Activated B cell treated with CpG ODN at 0.5 μM for 24 hours (primary cell): ENCODE data around the gene PLG. TPM values are rescaled to one million over a fixed set of nuclear protein-coding genes. Genes with fewer than 3 reads are reported as not detected.
"Not testable (repeated sequence)": the region's sequence is repeated elsewhere in the genome, so short reads cannot be mapped to it uniquely, and the experiment has no call there.

Experiments used
- ATAC-seq: fragments of 200-7000 bp; cut with Tn5 transposase; one replicate; pipeline ENCODE4 v1.10.0; 2021; ENCODE audit warnings: low read depth, mild to moderate bottlenecking, moderate library complexity
- CTCF ChIA-PET: fragments of 350-600 bp; sonication (Branson Sonifier 250); formaldehyde crosslinking; loops from one replicate; lab custom pipeline; 2021; ENCODE audit warnings: antibody characterized with exemption; lab: Charles Lee
- POLR2A ChIA-PET: fragments of 350-600 bp; sonication (Branson Sonifier 250); formaldehyde crosslinking; loops from one replicate; lab custom pipeline; 2021; ENCODE audit warnings: antibody characterized with exemption; lab: Charles Lee
- DNase-seq: peaks from one replicate; pipeline ENCODE4 v3.0.0; 2022
- H3K27ac Mint-ChIP-seq: one replicate; pipeline ENCODE4 v1.8.0; 2020; ENCODE audit warnings: mixed read lengths
- H3K27me3 Mint-ChIP-seq: one replicate; pipeline ENCODE4 v1.8.0; 2021; ENCODE audit warnings: mixed read lengths
- H3K36me3 Mint-ChIP-seq: one replicate; pipeline ENCODE4 v1.8.0; 2021; ENCODE audit warnings: low read depth, mixed read lengths
- H3K4me1 Mint-ChIP-seq: one replicate; pipeline ENCODE4 v1.8.0; 2021; ENCODE audit warnings: mixed read lengths
- H3K4me3 Mint-ChIP-seq: one replicate; pipeline ENCODE4 v1.8.0; 2020; ENCODE audit warnings: mild to moderate bottlenecking, mixed read lengths
- H3K9me3 Mint-ChIP-seq: one replicate; pipeline ENCODE4 v1.8.0; 2020; ENCODE audit warnings: mixed read lengths
- CTCF ChIP-seq: fragments of 200-600 bp; IDR thresholded peaks from one replicate; pipeline ENCODE4 v1.8.0; 2022; ENCODE audit warnings: antibody characterized with exemption, mild to moderate bottlenecking
- intact Hi-C: fragments of 100-400 bp; cut with micrococcal nuclease; formaldehyde crosslinking; loops from one replicate; pipeline ENCODE4 v1.15.1; 2024
- total RNA-seq: library from RNA; stranded (reverse); gene quantifications from 2 replicates; pipeline ENCODE4 v1.2.3, GENCODE V29; 2022

PLG gene
- total RNA-seq, 1 donor from 2014 or later, result 0.31 TPM

GRCh38 chr6:160667639-160668481, 34.2 kb upstream of the PLG start:
- ChIA-PET CTCF (interaction anchor here (0.8 to 1.0 kb wide), 2 partner anchors 25 to 705 kb away, joined by 3 read pairs; no protein-coding TSS in a partner anchor), POLR2A (no interaction called here)
- no peak for TF ChIP-seq CTCF
- ATAC-seq (no peak), DNase-seq (no peak)
- intact Hi-C loops, result no loop called here
- Mint-ChIP-seq H3K27ac (no peak overlapping the region), H3K4me1 (no peaks in the 10 kb centered on the region), H3K27me3 (peaks cover 6% of the 10 kb centered on the region), H3K4me3 (no peak overlapping the region), H3K36me3 (no peaks in the 10 kb centered on the region), H3K9me3 (peaks cover 7% of the 10 kb centered on the region)

- CTCF ChIA-PET, result no interaction called here
- no peak for TF ChIP-seq CTCF
- intact Hi-C loops, result no loop called here
- Mint-ChIP-seq H3K4me1 (no peaks in the 10 kb centered on the region), H3K27ac (no peak overlapping the region), H3K4me3 (no peak overlapping the region), H3K36me3 (no peaks in the 10 kb centered on the region), H3K27me3 (peaks cover 4% of the 10 kb centered on the region), H3K9me3 (peaks cover 13% of the 10 kb centered on the region)
- ATAC-seq, result no peak
- DNase-seq, result no peak
- POLR2A ChIA-PET, result no interaction called here
Observed at GRCh38 chr6:160668589-160668988, 33.5 kb upstream of the PLG start.

GRCh38 chr6:160676418-160676817, 25.6 kb upstream of the PLG start:
- H3K27me3 Mint-ChIP-seq, ATAC-seq, DNase-seq, CTCF ChIA-PET, H3K27ac Mint-ChIP-seq, POLR2A ChIA-PET, H3K4me1 Mint-ChIP-seq, H3K36me3 Mint-ChIP-seq, intact Hi-C loops, H3K4me3 Mint-ChIP-seq: not testable (repeated sequence)
- peaks cover 14% of the 10 kb centered on the region for H3K9me3 Mint-ChIP-seq

- H3K4me1 Mint-ChIP-seq, result no peaks in the 10 kb centered on the region
- H3K27me3 Mint-ChIP-seq, result no peaks in the 10 kb centered on the region
- POLR2A ChIA-PET, result no interaction called here
- no peak overlapping the region for H3K27ac Mint-ChIP-seq
- intact Hi-C loops, result no loop called here
- H3K9me3 Mint-ChIP-seq, result peaks cover 4% of the 10 kb centered on the region
- CTCF ChIA-PET, result no interaction called here
- no peak overlapping the region for H3K4me3 Mint-ChIP-seq
- no peaks in the 10 kb centered on the region for H3K36me3 Mint-ChIP-seq
- no peak for TF ChIP-seq CTCF
- DNase-seq, result no peak
- ATAC-seq, result no peak
Observed at GRCh38 chr6:160678230-160678629, 23.8 kb upstream of the PLG start.

- H3K9me3 Mint-ChIP-seq, result peaks cover 2% of the 10 kb centered on the region
- ChIA-PET CTCF (no interaction called here), POLR2A (no interaction called here)
- intact Hi-C loops, result no loop called here
- ATAC-seq (no peak), DNase-seq (no peak)
- no peak overlapping the region for H3K4me3 Mint-ChIP-seq
- no peak for TF ChIP-seq CTCF
- H3K27me3 Mint-ChIP-seq, result no peaks in the 10 kb centered on the region
- no peaks in the 10 kb centered on the region for H3K4me1 Mint-ChIP-seq
- H3K36me3 Mint-ChIP-seq, result no peaks in the 10 kb centered on the region
- H3K27ac Mint-ChIP-seq, result no peak overlapping the region
Observed at GRCh38 chr6:160678744-160679401, 23.2 kb upstream of the PLG start.
